GM12878 (cell line): ENCODE measurements around the gene TRIM28. TPM values are rescaled to one million over a fixed set of nuclear protein-coding genes. Genes with fewer than 3 reads are reported as not detected.

Source experiments
- ATAC-seq: fragments of 200-7000 bp; cut with Tn5 transposase; 3 replicates; pipeline ENCODE4 v1.9.1; 2020; ENCODE audit warnings: mild to moderate bottlenecking, moderate library complexity
- BruUV-seq: library from RNA; stranded (reverse); fragments of 400-500 nt; replicated peaks from 2 replicates; lab custom pipeline; 2021; lab: Mats Ljungman, UMichigan
- CTCF ChIA-PET: fragments of 300-600 bp; sonication (Branson Sonifier 250); formaldehyde crosslinking; extraction: SDS; loops from one replicate; lab custom pipeline; 2021; ENCODE audit warnings: inconsistent platforms; lab: Yijun Ruan, JAX
- POLR2A ChIA-PET: fragments of 350-600 bp; formaldehyde crosslinking; extraction: SDS; loops from one replicate; lab custom pipeline; 2021; ENCODE audit warnings: inconsistent platforms; lab: Charles Lee
- RAD21 ChIA-PET: fragments of 300-600 bp; sonication (Branson Sonifier 250); formaldehyde crosslinking; loops from one replicate; lab custom pipeline; 2023; ENCODE audit warnings: antibody characterized with exemption; ENCODE audit not compliant: unreplicated experiment; lab: Charles Lee
- SMC1A ChIA-PET: fragments of 300-600 bp; sonication (Branson Sonifier 250); formaldehyde crosslinking; loops from one replicate; lab custom pipeline; 2023; ENCODE audit not compliant: unreplicated experiment, uncharacterized antibody; lab: Charles Lee
- DNase-seq: peaks from one replicate; pipeline ENCODE4 v3.0.0-alpha.2; 2011; ENCODE audit warnings: low read depth, low spot score
- FAIRE-seq: peaks from 3 replicates; lab custom pipeline; 2011; peaks lifted over from hg19 to GRCh38; lab: Jason Lieb, UNC
- H2AFZ ChIP-seq: 2 replicates; pipeline ENCODE4 v1.6.0; 2011; ENCODE audit warnings: low read depth, low read length, control low read depth; ENCODE audit not compliant: control insufficient read depth
- H3K27ac ChIP-seq: 2 replicates; pipeline ENCODE4 v1.5.1; 2011; ENCODE audit warnings: control low read depth; ENCODE audit not compliant: control insufficient read depth, insufficient read depth
- H3K27me3 ChIP-seq, 2 experiments: replicated peaks in 1 of 2; 2 replicates each; pipeline versions ENCODE4 v1.6.0 to v1.6.1; 2011; ENCODE audit warnings: low read length in 1 of 2; ENCODE audit not compliant: control insufficient read depth in 2 of 2, insufficient read depth in 2 of 2
- H3K36me3 ChIP-seq, 2 experiments: 2 replicates each; pipeline ENCODE4 v1.5.1; 2011; ENCODE audit warnings: low read length in 1 of 2; ENCODE audit not compliant: control insufficient read depth in 2 of 2, insufficient read depth in 2 of 2
- H3K4me1 ChIP-seq: 2 replicates; pipeline ENCODE4 v1.6.1; 2011; ENCODE audit warnings: mild to moderate bottlenecking, low read length, moderate library complexity, mixed read lengths; ENCODE audit not compliant: control insufficient read depth, insufficient read depth
- H3K4me2 ChIP-seq: 2 replicates; pipeline ENCODE4 v1.6.0; 2011; ENCODE audit warnings: control low read depth; ENCODE audit not compliant: control insufficient read depth, insufficient read depth
- H3K4me3 ChIP-seq: fragments of 200-600 bp; sonication (generic); 2 replicates; pipeline ENCODE4 v1.5.1; 2016
- H3K79me2 ChIP-seq: 2 replicates; pipeline ENCODE4 v1.6.0; 2011; ENCODE audit warnings: low read length; ENCODE audit not compliant: control insufficient read depth, insufficient read depth
- H3K9ac ChIP-seq: 2 replicates; pipeline ENCODE4 v1.8.0; 2011; ENCODE audit warnings: low read length, control low read depth, mixed read lengths; ENCODE audit not compliant: control insufficient read depth, insufficient read depth
- H3K9me3 ChIP-seq: replicated peaks from 3 replicates; pipeline ENCODE4 v1.5.1; 2011; ENCODE audit warnings: mild to moderate bottlenecking, low read length; ENCODE audit not compliant: control insufficient read depth, insufficient read depth
- H4K20me1 ChIP-seq: 2 replicates; pipeline ENCODE4 v1.6.0; 2011; ENCODE audit not compliant: control insufficient read depth, insufficient read depth
- BHLHE40 ChIP-seq, 2 experiments: fragments of 450-650 bp in 1 of 2; IDR thresholded peaks; 2 replicates each; pipeline ENCODE4 v1.6.1; 2011 to 2017; ENCODE audit warnings: low read depth in 2 of 2, borderline replicate concordance in 1 of 2, improper control_type of control experiment in 1 of 2, low read length in 1 of 2, mild to moderate bottlenecking in 1 of 2
- CHD4 ChIP-seq: fragments of 200-600 bp; sonication (generic); IDR thresholded peaks from 2 replicates; pipeline ENCODE4 v1.6.1; 2016; ENCODE audit warnings: mild to moderate bottlenecking
- MEF2A ChIP-seq: IDR thresholded peaks from 2 replicates; pipeline ENCODE4 v1.6.1; 2011; ENCODE audit warnings: low read depth, mild to moderate bottlenecking, low read length, moderate library complexity; ENCODE audit not compliant: insufficient read depth
- NFYA ChIP-seq: IDR thresholded peaks from 2 replicates; pipeline ENCODE4 v1.6.1; 2011; ENCODE audit warnings: low read depth, mild to moderate bottlenecking, low read length, improper control_type of control experiment, borderline replicate concordance
- PAX5 ChIP-seq: IDR thresholded peaks from 2 replicates; pipeline ENCODE4 v1.6.1; 2011; ENCODE audit warnings: low read depth, low read length, borderline replicate concordance
- RAD51 ChIP-seq: fragments of 450-650 bp; IDR thresholded peaks from 2 replicates; pipeline ENCODE4 v1.6.1; 2016; ENCODE audit warnings: moderate library complexity, mild to moderate bottlenecking, inconsistent platforms
- RFX5 ChIP-seq: IDR thresholded peaks from 2 replicates; pipeline ENCODE4 v1.6.1; 2011; ENCODE audit warnings: low read depth, low read length, improper control_type of control experiment
- TARDBP ChIP-seq: IDR thresholded peaks from 2 replicates; pipeline ENCODE4 v1.6.1; 2016; ENCODE audit warnings: borderline replicate concordance
- TCF12 ChIP-seq: IDR thresholded peaks from 2 replicates; pipeline ENCODE4 v1.6.1; 2011; ENCODE audit warnings: low read depth, mild to moderate bottlenecking, low read length
- TCF7 ChIP-seq: IDR thresholded peaks from 2 replicates; pipeline ENCODE4 v1.6.1; 2014; ENCODE audit warnings: antibody characterized with exemption, borderline replicate concordance
- YY1 ChIP-seq: IDR thresholded peaks from 2 replicates; pipeline ENCODE4 v1.6.1; 2011; ENCODE audit warnings: low read depth, mild to moderate bottlenecking, low read length
- ZNF24 ChIP-seq: fragments of 450-650 bp; IDR thresholded peaks from 2 replicates; pipeline ENCODE4 v1.6.1; 2017; ENCODE audit warnings: antibody characterized with exemption, mild to moderate bottlenecking
- ZNF384 ChIP-seq: IDR thresholded peaks from 2 replicates; pipeline ENCODE4 v1.6.1; 2012; ENCODE audit warnings: low read depth, mild to moderate bottlenecking, low read length, improper control_type of control experiment, borderline replicate concordance
- whole genome bisulfite sequencing: methylation state at CpG from one replicate; pipeline ENCODE4 v1.1.6; 2016; ENCODE audit warnings: low lambda C conversion rate; ENCODE audit not compliant: insufficient replicate concordance, insufficient coverage; ENCODE audit errors: missing lambda C conversion rate; 5-methylcytosine and 5-hydroxymethylcytosine counted together
- in situ Hi-C: fragments of 300-500 bp; cut with MboI; formaldehyde crosslinking; loops from 9 replicates; pipeline ENCODE4 v1.14.3; 2018; ENCODE audit warnings: mixed read lengths
- intact Hi-C: fragments of 100-400 bp; cut with micrococcal nuclease; formaldehyde crosslinking; loops from one replicate; pipeline ENCODE4 v1.14.2; 2022; ENCODE audit not compliant: unreplicated experiment
- polyA plus RNA-seq, 11 experiments: library from polyadenylated mRNA; depleted of rRNA in 4 of 11; unstranded in 6 of 11; stranded (reverse) in 5 of 11; fragments of >200 nt; fragmentation: Nextera tagmentation in 4 of 11; fragmentation: Illumina TruSeq in 1 of 11; extraction: Ambion mirVana in 4 of 11; extraction: Trizol in 1 of 11; gene quantifications; 1 replicate in 1 of 11; 2 replicates in 10 of 11; pipeline versions ENCODE4 v1.2.1 to v1.2.3, GENCODE V29; 2011 to 2016; ENCODE audit warnings: inconsistent platforms in 2 of 11, missing spikeins in 2 of 11, low read depth in 1 of 11
- total RNA-seq, 4 experiments: library from RNA; depleted of rRNA in 3 of 4; stranded (reverse); fragments of >200 nt in 3 of 4; fragmentation: Illumina TruSeq in 1 of 4; extraction: Trizol in 1 of 4; gene quantifications; 2 replicates each; pipeline versions ENCODE4 v1.2.1 to v1.2.3, GENCODE V29; 2013 to 2021
- TF ChIP-seq, protein P1 (sequence below): fragments of 450-650 bp; IDR thresholded peaks from 2 replicates; pipeline ENCODE4 v1.6.1; 2014; ENCODE audit warnings: mild to moderate bottlenecking
- TF ChIP-seq, protein P2 (sequence below): fragments of 450-650 bp; conservative IDR thresholded peaks from 2 replicates; pipeline ENCODE4 v1.6.1; 2017; ENCODE audit warnings: mild to moderate bottlenecking, moderate library complexity
- TF ChIP-seq, protein P3 (sequence below): IDR thresholded peaks from 2 replicates; pipeline ENCODE4 v1.6.1; 2012; ENCODE audit warnings: mild to moderate bottlenecking, low read depth, low read length
- TF ChIP-seq, protein P4 (sequence below): fragments of 450-650 bp; IDR thresholded peaks from 2 replicates; pipeline ENCODE4 v1.6.1; 2017; ENCODE audit warnings: mild to moderate bottlenecking

TRIM28 gene
- total and polyA plus RNA-seq, 10 of the 15 experiments (the other 5 are each of a cell fraction or from before 2014, with no cell fraction given), result 5.0 to 650 (median 296) TPM

DNA sequence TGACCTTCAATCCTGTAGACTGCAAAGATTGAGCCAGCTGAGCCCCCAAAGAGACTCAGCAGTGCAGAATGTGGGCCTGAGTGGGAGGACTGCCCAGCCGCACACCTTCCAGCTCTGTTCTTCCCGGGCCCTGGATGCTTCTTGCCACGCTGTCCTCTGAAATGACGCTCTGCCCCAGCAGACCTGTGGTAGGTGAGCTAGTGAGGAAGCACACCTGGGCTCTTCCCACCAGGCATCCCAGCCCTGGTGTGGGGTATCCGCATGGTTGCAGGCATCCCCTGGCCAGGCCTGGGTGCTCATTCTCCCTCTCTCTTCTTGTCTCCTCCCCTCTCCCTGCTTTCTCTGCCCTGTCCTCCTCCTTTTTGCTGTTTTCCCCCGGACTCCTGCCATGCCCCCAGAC lies 39.1 kb downstream of the TRIM28 start:
- ATAC-seq (no peak), DNase-seq (no peak), FAIRE-seq (no peak)
- no TSS peak for BruUV-seq
- intact Hi-C loops (no loop called here), in situ Hi-C loops (no loop called here)
- ChIA-PET SMC1A (no interaction called here), RAD21 (interaction anchor here (0.6 to 2.2 kb wide), 2 partner anchors 8 to 63 kb away, joined by 3 to 6 read pairs; partner anchors contain the start of gene ZBTB45), POLR2A (interaction anchor here (1.7 kb wide), 1 partner anchor 63 kb away, joined by 4 read pairs; the partner anchor contains the start of gene ZBTB45), CTCF (no interaction called here)
- no peaks in the 10 kb centered on the region for H4K20me1 ChIP-seq
- 85% methylated on average over 6 of the region's 6 CpGs for WGBS
- no peak overlapping the region for H3K27ac ChIP-seq
- no peaks in the 10 kb centered on the region for H3K27me3 ChIP-seq
- no peak overlapping the region for H3K4me3 ChIP-seq
- peaks cover 3% of the 10 kb centered on the region for H3K79me2 ChIP-seq
- H3K4me2 ChIP-seq, result no peak overlapping the region
- peaks cover 0 to 4% of the 10 kb centered on the region in 2 experiments; a peak in 3 of 4 replicates for H3K36me3 ChIP-seq
- H3K4me1 ChIP-seq, result peaks cover 17% of the 10 kb centered on the region
- no peak overlapping the region for H3K9ac ChIP-seq
- H2AFZ ChIP-seq, result no peak overlapping the region
- no peaks in the 10 kb centered on the region for H3K9me3 ChIP-seq
- TF ChIP-seq, protein P1, sequence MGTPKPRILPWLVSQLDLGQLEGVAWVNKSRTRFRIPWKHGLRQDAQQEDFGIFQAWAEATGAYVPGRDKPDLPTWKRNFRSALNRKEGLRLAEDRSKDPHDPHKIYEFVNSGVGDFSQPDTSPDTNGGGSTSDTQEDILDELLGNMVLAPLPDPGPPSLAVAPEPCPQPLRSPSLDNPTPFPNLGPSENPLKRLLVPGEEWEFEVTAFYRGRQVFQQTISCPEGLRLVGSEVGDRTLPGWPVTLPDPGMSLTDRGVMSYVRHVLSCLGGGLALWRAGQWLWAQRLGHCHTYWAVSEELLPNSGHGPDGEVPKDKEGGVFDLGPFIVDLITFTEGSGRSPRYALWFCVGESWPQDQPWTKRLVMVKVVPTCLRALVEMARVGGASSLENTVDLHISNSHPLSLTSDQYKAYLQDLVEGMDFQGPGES, result no peak
- TF ChIP-seq ZNF24, result no peak
- TF ChIP-seq, protein P2, sequence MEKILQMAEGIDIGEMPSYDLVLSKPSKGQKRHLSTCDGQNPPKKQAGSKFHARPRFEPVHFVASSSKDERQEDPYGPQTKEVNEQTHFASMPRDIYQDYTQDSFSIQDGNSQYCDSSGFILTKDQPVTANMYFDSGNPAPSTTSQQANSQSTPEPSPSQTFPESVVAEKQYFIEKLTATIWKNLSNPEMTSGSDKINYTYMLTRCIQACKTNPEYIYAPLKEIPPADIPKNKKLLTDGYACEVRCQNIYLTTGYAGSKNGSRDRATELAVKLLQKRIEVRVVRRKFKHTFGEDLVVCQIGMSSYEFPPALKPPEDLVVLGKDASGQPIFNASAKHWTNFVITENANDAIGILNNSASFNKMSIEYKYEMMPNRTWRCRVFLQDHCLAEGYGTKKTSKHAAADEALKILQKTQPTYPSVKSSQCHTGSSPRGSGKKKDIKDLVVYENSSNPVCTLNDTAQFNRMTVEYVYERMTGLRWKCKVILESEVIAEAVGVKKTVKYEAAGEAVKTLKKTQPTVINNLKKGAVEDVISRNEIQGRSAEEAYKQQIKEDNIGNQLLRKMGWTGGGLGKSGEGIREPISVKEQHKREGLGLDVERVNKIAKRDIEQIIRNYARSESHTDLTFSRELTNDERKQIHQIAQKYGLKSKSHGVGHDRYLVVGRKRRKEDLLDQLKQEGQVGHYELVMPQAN, result no peak
- TF ChIP-seq ZNF384, result no peak
- TF ChIP-seq, protein P3, sequence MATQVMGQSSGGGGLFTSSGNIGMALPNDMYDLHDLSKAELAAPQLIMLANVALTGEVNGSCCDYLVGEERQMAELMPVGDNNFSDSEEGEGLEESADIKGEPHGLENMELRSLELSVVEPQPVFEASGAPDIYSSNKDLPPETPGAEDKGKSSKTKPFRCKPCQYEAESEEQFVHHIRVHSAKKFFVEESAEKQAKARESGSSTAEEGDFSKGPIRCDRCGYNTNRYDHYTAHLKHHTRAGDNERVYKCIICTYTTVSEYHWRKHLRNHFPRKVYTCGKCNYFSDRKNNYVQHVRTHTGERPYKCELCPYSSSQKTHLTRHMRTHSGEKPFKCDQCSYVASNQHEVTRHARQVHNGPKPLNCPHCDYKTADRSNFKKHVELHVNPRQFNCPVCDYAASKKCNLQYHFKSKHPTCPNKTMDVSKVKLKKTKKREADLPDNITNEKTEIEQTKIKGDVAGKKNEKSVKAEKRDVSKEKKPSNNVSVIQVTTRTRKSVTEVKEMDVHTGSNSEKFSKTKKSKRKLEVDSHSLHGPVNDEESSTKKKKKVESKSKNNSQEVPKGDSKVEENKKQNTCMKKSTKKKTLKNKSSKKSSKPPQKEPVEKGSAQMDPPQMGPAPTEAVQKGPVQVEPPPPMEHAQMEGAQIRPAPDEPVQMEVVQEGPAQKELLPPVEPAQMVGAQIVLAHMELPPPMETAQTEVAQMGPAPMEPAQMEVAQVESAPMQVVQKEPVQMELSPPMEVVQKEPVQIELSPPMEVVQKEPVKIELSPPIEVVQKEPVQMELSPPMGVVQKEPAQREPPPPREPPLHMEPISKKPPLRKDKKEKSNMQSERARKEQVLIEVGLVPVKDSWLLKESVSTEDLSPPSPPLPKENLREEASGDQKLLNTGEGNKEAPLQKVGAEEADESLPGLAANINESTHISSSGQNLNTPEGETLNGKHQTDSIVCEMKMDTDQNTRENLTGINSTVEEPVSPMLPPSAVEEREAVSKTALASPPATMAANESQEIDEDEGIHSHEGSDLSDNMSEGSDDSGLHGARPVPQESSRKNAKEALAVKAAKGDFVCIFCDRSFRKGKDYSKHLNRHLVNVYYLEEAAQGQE, result no peak
- no peak for TF ChIP-seq TCF12
- TF ChIP-seq BHLHE40 (IDR thresholded peaks at IDR 0.05; ENCODE audit: borderline replicate concordance in 1 of 2, low read depth in 2 of 2, low read length in 1 of 2), result no peak
- no peak for TF ChIP-seq PAX5
- TF ChIP-seq NFYA, result no peak
- TF ChIP-seq RAD51, result no peak
- TF ChIP-seq RFX5, result no peak
- no peak for TF ChIP-seq TCF7
- no peak for TF ChIP-seq MEF2A
- no peak for TF ChIP-seq YY1
- TF ChIP-seq CHD4, result no peak
- no peak for TF ChIP-seq TARDBP
- TF ChIP-seq, protein P4, sequence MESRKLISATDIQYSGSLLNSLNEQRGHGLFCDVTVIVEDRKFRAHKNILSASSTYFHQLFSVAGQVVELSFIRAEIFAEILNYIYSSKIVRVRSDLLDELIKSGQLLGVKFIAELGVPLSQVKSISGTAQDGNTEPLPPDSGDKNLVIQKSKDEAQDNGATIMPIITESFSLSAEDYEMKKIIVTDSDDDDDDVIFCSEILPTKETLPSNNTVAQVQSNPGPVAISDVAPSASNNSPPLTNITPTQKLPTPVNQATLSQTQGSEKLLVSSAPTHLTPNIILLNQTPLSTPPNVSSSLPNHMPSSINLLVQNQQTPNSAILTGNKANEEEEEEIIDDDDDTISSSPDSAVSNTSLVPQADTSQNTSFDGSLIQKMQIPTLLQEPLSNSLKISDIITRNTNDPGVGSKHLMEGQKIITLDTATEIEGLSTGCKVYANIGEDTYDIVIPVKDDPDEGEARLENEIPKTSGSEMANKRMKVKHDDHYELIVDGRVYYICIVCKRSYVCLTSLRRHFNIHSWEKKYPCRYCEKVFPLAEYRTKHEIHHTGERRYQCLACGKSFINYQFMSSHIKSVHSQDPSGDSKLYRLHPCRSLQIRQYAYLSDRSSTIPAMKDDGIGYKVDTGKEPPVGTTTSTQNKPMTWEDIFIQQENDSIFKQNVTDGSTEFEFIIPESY, result no peak
